GM19395 (cell line): ENCODE results near the gene SPOP.
"Not testable (repeated sequence)": the region's sequence is repeated elsewhere in the genome, so short reads cannot be mapped to it uniquely, and the experiment has no call there.

Source experiments
- ATAC-seq: cut with Tn5 transposase; IDR thresholded peaks from one replicate; pipeline ENCODE4 v1.9.1; 2021; ENCODE audit warnings: mild to moderate bottlenecking, moderate library complexity; ENCODE audit not compliant: unreplicated experiment

SPOP gene

GRCh38 chr17:49696233-49696761, 18.4 kb upstream of the SPOP start:
- ATAC-seq: no peak

- no peak for ATAC-seq
These were observed 17.9 kb upstream of the SPOP start for GRCh38 chr17:49695698-49696232.

GRCh38 chr17:49694847-49695697, 17.2 kb upstream of the SPOP start:
- no peak for ATAC-seq

- ATAC-seq: no peak
These were observed 14.9 kb upstream of the SPOP start for GRCh38 chr17:49692751-49693150.

- no peak for ATAC-seq
These were observed 13.8 kb upstream of the SPOP start for GRCh38 chr17:49691677-49692191.

- ATAC-seq: no peak
These were observed 13.3 kb upstream of the SPOP start for GRCh38 chr17:49691086-49691676.

GRCh38 chr17:49690256-49690655, 12.4 kb upstream of the SPOP start:
- no peak for ATAC-seq

GRCh38 chr17:49688848-49689247, 11.0 kb upstream of the SPOP start:
- no peak for ATAC-seq

- no peak for ATAC-seq
These were observed 10.1 kb upstream of the SPOP start for GRCh38 chr17:49687878-49688491.

- ATAC-seq: no peak
These were observed 3.4 kb upstream of the SPOP start for GRCh38 chr17:49681106-49681979.

- ATAC-seq: no peak
These were observed 2.4 kb upstream of the SPOP start for GRCh38 chr17:49680314-49680713.

- peak; percentile 44 for ATAC-seq
These were observed 564 bp downstream of the SPOP start for GRCh38 chr17:49677134-49677932.

- ATAC-seq: peak; percentile 67
These were observed 1.5 kb downstream of the SPOP start for GRCh38 chr17:49676276-49676868.

GRCh38 chr17:49674507-49674906, 3.4 kb downstream of the SPOP start:
- ATAC-seq: no peak

- not testable (repeated sequence) for ATAC-seq
These were observed 4.2 kb downstream of the SPOP start for GRCh38 chr17:49673679-49674078.

- ATAC-seq: no peak
These were observed 7.3 kb downstream of the SPOP start for GRCh38 chr17:49670641-49671040.

- no peak for ATAC-seq
These were observed 7.9 kb downstream of the SPOP start for GRCh38 chr17:49670002-49670401.

- no peak for ATAC-seq
These were observed 10.0 kb downstream of the SPOP start for GRCh38 chr17:49667854-49668253.

- ATAC-seq: no peak
These were observed 13.1 kb downstream of the SPOP start for GRCh38 chr17:49664706-49665211.
